HL-60 (cell line): Measurements from ENCODE around the gene CACTIN.

Source experiments
- TF ChIP-seq, protein P1 (sequence below): IDR thresholded peaks from one replicate; pipeline ENCODE4 v1.5.1; 2011; ENCODE audit warnings: low read length, control low read depth, inconsistent platforms; ENCODE audit not compliant: insufficient read depth
- TF ChIP-seq, protein P2 (sequence below): IDR thresholded peaks from 2 replicates; pipeline ENCODE4 v1.6.1; 2012; ENCODE audit warnings: low read depth; ENCODE audit not compliant: insufficient replicate concordance

DNA sequence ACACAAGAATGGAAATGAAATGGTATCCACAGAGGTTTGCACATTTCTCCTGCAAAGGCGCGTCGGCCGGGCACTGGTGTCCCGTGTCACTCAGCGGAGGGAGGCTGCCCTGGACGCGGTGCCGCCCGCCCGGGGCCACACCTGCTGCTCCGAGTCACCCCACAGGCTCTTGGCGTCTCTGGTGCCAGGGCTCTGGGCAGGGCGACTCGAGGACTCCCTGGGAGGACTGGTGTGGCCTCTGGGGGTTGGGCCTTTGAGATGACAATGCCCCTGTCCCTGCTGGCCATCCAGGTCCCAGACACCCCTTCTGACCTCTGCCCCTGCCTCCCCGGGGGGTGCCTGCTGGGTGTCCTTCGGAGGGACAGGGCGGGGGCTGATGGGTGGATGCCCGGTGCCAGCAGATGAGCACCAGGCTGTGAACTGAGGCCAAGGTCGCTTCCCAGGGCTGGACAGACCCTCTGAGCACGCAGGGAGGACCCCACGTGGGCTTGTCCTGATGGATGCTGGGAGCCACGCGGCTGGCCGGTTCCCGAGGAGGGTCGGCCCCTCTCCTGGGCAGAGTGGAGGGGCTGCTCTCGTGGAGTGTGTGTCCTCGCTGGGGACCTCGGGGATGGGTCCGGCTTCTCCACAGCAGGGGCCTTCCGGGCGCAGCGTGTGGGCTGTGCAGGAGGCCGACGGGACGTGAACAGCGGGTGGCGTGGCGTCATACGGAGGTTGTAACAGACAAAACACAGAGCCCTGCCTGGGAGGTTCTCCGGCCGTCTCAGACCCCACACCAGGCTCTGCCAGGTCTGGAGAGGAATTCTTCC is 4.7 kb upstream of the CACTIN start:
- TF ChIP-seq, protein P1, sequence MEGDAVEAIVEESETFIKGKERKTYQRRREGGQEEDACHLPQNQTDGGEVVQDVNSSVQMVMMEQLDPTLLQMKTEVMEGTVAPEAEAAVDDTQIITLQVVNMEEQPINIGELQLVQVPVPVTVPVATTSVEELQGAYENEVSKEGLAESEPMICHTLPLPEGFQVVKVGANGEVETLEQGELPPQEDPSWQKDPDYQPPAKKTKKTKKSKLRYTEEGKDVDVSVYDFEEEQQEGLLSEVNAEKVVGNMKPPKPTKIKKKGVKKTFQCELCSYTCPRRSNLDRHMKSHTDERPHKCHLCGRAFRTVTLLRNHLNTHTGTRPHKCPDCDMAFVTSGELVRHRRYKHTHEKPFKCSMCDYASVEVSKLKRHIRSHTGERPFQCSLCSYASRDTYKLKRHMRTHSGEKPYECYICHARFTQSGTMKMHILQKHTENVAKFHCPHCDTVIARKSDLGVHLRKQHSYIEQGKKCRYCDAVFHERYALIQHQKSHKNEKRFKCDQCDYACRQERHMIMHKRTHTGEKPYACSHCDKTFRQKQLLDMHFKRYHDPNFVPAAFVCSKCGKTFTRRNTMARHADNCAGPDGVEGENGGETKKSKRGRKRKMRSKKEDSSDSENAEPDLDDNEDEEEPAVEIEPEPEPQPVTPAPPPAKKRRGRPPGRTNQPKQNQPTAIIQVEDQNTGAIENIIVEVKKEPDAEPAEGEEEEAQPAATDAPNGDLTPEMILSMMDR = no peak
- TF ChIP-seq, protein P2, sequence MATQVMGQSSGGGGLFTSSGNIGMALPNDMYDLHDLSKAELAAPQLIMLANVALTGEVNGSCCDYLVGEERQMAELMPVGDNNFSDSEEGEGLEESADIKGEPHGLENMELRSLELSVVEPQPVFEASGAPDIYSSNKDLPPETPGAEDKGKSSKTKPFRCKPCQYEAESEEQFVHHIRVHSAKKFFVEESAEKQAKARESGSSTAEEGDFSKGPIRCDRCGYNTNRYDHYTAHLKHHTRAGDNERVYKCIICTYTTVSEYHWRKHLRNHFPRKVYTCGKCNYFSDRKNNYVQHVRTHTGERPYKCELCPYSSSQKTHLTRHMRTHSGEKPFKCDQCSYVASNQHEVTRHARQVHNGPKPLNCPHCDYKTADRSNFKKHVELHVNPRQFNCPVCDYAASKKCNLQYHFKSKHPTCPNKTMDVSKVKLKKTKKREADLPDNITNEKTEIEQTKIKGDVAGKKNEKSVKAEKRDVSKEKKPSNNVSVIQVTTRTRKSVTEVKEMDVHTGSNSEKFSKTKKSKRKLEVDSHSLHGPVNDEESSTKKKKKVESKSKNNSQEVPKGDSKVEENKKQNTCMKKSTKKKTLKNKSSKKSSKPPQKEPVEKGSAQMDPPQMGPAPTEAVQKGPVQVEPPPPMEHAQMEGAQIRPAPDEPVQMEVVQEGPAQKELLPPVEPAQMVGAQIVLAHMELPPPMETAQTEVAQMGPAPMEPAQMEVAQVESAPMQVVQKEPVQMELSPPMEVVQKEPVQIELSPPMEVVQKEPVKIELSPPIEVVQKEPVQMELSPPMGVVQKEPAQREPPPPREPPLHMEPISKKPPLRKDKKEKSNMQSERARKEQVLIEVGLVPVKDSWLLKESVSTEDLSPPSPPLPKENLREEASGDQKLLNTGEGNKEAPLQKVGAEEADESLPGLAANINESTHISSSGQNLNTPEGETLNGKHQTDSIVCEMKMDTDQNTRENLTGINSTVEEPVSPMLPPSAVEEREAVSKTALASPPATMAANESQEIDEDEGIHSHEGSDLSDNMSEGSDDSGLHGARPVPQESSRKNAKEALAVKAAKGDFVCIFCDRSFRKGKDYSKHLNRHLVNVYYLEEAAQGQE = no peak
